ENCODE results near the gene USP31. TPM values are rescaled to one million over a fixed set of nuclear protein-coding genes. Genes with fewer than 3 reads are reported as not detected.

Gene USP31
- total RNA-seq, result 25.0 TPM
- long read RNA-seq, full-length matches to known transcripts, result 1 of 28 reads
- long read RNA-seq, partial matches to known transcripts, result 23 of 28 reads
- long read RNA-seq, other reads (novel, unspliced or antisense), result 4 of 28 reads

DNA sequence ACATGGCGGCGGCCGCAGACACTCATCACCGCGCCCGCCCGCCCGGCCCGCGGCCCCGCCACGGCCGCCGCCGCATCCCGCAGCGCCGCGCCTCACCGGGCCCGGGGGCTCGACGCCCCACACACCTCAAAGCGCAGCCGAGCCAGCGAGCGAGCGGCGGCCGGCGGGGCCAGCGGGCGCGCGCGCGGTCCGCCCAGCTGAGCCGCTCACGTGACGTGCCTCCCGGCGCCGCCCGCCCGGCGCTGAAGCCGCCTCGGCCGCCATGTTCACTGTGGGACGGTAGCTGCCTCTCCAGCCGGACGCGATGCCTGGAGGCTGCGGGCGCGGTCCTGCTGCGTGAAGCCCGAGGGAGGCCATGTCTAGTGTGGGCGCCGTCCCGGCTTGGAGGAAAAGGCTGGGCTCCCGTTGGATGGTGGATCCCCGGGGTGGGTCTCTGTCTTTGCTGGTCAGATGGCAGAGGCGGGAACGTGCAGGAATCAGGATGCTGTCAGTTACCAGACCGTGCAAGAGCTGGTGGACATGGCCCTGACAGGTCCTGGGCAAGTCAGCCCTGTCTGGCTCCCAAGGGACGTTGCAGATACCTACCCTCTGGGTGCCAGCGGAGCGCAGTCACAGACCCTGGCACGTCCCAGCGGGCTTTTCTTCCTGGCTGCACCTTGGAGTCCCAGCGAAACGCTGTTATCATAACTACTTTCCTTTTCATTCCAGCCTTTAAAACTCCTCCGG lies at the start of gene USP31:
TSS of gene USP31 (minus strand) at position 186 of the 726 bp plus-strand sequence. CDS start at position 4, 182 bp downstream.
- DNase-seq, result peak; percentile 98
- intact Hi-C loops (cut with micrococcal nuclease), result loop anchor here (10.0 kb wide), 1 partner anchor 65 kb away; no protein-coding TSS in a partner anchor

DNA sequence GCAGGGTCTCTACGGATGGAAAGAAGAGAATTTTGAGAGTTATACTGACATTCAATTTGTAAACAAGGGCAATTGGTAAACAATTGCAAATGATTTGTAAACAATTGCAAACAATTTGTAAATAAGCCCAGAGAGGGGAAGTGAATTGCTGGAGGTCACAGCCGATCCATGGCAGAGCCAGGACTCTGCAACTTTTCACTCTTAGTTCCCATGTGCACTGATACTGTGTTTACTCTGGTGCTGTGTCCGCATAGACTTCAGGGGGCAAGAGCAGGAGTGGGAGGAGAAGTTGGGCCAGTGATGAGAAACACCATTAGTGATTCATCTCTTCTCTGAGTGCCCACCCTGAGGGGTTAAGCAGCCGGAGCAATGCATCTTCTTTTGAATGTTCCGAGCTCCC lies 47.3 kb upstream of the USP31 start:
- intact Hi-C loops (cut with micrococcal nuclease), result no loop called here
- no peak for ATAC-seq

More for the DNA sequence above, at the start of gene USP31:
- peak; percentile 97 for ATAC-seq

DNA sequence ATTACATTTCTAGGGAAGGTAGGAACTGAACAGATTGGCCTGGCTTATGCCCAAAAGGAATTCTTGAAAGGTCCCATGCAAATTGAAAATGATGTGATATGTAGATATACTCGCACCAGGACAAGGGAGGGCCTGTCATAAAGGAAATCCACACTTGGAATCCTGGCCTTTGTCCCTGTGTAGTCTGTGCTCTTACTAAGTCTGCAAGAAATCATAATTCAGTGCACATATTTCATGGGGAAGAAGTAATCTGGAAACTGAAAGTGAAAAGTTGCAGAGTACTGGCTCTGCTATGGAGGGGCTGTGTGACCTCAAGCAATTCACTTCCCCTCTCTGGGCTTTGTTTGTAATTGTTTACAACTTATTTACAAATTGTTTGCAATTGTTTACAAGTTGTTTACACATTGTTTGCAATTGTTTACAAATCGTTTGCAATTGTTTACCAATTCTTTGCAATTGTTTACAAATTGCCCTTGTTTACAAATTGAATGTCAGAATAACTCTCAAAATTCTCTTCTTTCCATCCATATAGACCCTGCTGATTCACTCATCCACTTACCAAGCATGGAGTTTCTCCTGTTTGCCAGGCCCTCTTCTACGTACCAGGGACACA lies 46.2 kb upstream of the USP31 start:
- peak; percentile 71 for ATAC-seq
- DNase-seq, result no peak
- intact Hi-C loops (cut with micrococcal nuclease), result no loop called here

More for the DNA sequence above, 47.3 kb upstream of the USP31 start:
- DNase-seq, result no peak

DNA sequence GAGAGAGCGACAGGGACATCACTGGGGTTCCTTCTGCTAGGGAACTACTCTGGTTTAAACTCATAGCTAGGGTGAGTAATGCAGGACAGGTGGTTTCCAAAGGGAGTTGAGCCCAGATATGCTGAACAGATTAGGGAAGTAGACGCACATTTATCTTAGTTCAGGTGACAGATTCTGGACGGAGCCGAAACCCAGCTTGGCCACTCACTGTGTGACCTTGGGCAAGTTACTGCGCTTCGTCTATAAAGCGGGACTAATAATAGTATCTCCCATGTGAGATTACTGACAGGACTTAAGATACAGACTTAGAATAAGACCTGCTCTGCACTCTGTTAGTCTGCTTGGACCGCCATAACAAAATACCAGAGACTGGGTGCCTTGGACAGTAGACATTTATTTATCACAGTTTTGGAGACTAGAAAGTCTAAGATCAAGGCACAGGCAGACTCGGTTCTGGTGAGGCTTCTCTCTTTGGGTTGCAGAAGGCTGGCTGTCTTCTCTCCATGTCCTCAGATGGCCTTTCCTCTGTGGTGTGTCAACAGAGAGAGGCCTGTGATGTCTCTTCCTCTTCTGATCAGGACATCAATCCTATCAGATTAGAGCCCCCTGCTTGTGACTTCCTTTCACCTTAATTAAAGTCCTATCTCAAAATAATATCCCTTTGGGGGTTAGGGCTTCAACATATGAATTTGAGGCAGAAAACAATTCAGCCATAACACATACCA lies 45.4 kb upstream of the USP31 start:
- DNase-seq, result no peak
- intact Hi-C loops (cut with micrococcal nuclease), result no loop called here
- peak; percentile 73 for ATAC-seq

GRCh38 chr16:23188911-23189310 lies 39.7 kb upstream of the USP31 start:
- DNase-seq, result no peak
- no peak for ATAC-seq
- intact Hi-C loops (cut with micrococcal nuclease), result loop anchor here (10.0 kb wide), 1 partner anchor 56 kb away; no protein-coding TSS in a partner anchor

DNA sequence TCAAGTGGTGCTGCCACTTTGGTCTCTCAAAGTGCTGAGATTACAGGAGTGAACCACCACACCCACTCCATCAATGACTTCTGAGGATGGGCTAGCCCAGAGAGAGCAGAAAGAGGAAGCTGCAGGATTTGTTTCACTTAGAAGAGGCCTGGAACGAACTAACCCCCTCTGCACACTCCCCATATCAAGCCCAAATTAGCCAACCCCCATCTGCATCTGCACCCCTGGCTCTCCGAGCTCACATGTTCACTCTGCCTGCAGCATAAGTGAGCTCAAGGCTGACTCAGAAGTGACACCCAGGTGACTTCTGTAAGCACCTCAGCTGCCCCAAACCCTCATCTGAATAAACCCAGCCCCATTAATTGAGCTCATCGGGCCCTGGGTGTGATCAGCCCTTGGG lies 38.1 kb upstream of the USP31 start:
- no peak for DNase-seq
- intact Hi-C loops (cut with micrococcal nuclease), result loop anchor here (10.0 kb wide), 1 partner anchor 57 kb away; no protein-coding TSS in a partner anchor
- no peak for ATAC-seq

DNA sequence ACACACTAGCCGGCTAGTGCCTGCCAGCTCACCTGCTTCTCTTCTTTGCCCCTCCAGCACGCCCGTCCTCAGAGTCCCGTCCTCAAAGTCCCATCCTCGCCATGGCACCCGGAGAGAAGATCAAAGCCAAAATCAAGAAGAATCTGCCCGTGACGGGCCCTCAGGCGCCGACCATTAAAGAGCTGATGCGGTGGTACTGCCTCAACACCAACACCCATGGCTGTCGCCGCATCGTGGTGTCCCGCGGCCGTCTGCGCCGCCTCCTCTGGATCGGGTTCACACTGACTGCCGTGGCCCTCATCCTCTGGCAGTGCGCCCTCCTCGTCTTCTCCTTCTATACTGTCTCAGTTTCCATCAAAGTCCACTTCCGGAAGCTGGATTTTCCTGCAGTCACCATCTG lies 36.9 kb upstream of the USP31 start:
- intact Hi-C loops (cut with micrococcal nuclease), result loop anchor here (10.0 kb wide), 1 partner anchor 59 kb away; no protein-coding TSS in a partner anchor
- ATAC-seq (no peak), DNase-seq (peak; percentile 31)

DNA sequence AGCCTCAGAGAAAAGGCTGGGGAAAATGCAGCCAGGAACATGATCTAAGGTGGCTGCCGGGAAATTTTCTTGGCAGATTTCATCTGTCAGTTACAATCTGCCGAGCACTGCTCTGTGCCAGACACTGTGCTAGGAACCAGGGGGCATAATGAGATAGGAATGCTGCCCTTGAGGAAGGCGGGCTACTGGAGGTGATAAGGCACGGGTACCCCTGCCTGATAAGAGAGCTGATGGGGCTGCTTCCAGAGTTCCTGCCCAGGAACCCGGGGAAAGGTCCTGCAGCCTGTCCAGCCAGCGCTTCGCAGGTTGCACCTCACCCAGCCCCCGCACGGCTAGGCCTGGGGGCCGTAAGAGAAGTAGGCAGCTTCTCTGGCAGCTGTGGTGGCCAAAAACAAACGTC lies 36.4 kb upstream of the USP31 start:
- DNase-seq (peak; percentile 42), ATAC-seq (peak; percentile 69)
- intact Hi-C loops (cut with micrococcal nuclease), result loop anchor here (10.0 kb wide), 1 partner anchor 59 kb away; no protein-coding TSS in a partner anchor

- ATAC-seq (no peak), DNase-seq (no peak)
- intact Hi-C loops (cut with micrococcal nuclease), result loop anchor here (5.0 to 10.0 kb wide), 2 partner anchors 61 to 249 kb away; no protein-coding TSS in a partner anchor
These were observed 34.3 kb upstream of the USP31 start for GRCh38 chr16:23183543-23183862.

DNA sequence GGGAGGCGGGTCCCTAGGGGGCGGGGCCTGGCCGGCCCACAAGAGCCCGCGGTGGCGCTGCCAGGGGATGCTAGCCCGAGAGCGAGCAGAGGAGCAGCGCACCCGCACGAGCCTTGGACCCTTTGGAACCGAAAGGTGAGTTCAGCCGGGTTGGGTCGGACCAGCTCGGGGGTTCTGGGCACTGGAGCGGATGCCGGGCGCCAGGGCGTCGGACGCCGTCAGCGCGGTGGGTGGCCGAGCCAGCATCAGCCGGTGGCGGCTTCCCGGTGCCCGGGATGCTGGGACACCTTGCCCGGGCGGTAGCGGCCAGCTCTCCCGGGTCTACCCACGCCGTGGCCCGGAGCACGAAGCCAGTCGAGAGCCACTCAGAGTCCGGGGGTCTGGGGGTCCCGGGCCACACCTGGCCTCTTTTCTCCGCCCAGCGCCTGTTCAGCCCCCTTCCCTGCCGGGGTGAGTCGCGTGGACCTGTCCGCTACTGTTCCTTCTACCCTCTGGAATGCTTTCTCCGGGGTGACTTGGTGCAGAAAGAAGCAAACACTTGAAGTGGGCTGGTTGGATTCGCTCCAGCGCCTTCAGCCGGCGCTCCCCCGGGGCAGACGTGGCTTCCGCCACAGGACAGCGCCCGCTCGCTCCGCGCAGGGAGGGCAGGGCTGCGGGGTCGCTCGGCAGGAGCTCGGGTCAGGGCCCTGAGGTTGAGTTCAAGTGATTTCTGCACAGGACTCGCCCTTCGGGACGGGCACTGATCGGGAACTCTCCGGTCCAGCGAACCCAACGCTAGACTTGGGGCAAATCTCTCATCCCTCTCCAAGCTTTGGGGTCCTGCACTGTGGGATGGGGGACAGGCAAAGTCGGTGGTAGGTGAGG lies 33.7 kb upstream of the USP31 start, which contains the start of gene SCNN1G:
TSS of gene SCNN1G (plus strand) at position 67 of the 864 bp plus-strand sequence. CDS start 3,527 bp downstream, outside the sequence.
- peak; percentile 38 for DNase-seq
- peak; percentile 29 for ATAC-seq
- intact Hi-C loops (cut with micrococcal nuclease), result loop anchor here (5.0 to 10.0 kb wide), 2 partner anchors 62 to 249 kb away; no protein-coding TSS in a partner anchor

DNA sequence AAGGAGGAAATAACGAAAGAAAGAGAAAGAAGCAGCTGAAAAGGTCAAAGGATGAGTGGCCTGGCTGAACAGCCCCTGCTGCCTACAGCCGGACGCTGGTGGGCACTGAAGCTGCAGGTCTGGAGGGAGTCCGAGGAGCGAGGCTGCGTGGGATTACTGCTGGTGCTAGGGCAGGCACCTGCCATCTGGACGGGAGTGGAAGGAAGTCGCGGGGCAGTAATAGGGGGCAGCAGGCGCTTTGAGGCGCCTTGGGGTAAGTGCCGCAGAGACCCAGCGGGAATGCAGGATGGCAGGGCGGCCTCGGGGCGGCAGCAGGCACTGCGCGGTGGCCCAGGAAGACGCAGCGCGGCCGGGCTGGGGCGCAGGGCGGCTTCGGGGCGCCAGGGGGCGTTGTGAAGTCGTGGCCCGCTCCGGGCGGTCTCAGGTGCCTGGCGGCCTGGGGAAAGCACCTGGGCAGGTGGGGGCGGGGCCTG lies 33.0 kb upstream of the USP31 start:
- DNase-seq (peak; percentile 86), ATAC-seq (peak; percentile 95)

GRCh38 chr16:23181506-23181905 lies 32.3 kb upstream of the USP31 start:
- peak; percentile 44 for ATAC-seq
- no peak for DNase-seq
- intact Hi-C loops (cut with micrococcal nuclease), result loop anchor here (5.0 to 10.0 kb wide), 2 partner anchors 63 to 251 kb away; no protein-coding TSS in a partner anchor

More for the DNA sequence above, 33.0 kb upstream of the USP31 start:
- intact Hi-C loops (cut with micrococcal nuclease), result loop anchor here (5.0 to 10.0 kb wide), 2 partner anchors 63 to 250 kb away; no protein-coding TSS in a partner anchor

- ATAC-seq (no peak), DNase-seq (no peak)
- intact Hi-C loops (cut with micrococcal nuclease), result no loop called here
These were observed 26.4 kb upstream of the USP31 start for GRCh38 chr16:23175651-23176050.

- intact Hi-C loops (cut with micrococcal nuclease), result no loop called here
- ATAC-seq, result no peak
- DNase-seq, result no peak
These were observed 25.4 kb upstream of the USP31 start for GRCh38 chr16:23174622-23175021.

- DNase-seq (no peak), ATAC-seq (no peak)
- intact Hi-C loops (cut with micrococcal nuclease), result no loop called here
These were observed 23.7 kb upstream of the USP31 start for GRCh38 chr16:23172994-23173393.

DNA sequence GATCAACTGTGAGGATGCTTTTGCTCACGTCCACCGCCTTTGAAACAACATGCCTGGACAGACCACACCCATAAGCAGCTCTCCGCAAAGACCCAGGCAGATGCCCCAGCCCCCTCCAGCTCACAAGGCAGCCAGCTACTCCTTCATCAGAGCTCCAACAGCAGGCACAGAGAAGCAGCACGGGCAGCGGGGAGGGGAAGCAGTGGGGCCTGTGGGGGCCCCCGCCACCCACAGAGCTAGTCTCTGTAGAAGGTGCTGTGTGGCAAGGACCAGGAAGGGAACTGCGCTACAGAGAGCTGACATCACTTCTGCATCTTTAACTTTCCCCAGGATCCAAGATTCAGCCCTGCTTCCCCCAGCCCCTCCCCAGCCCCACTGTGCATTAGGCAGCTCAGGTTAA lies 23.3 kb upstream of the USP31 start:
- no peak for DNase-seq
- intact Hi-C loops (cut with micrococcal nuclease), result no loop called here
- no peak for ATAC-seq

GRCh38 chr16:23164736-23165135 lies 15.5 kb upstream of the USP31 start:
- intact Hi-C loops (cut with micrococcal nuclease), result no loop called here
- ATAC-seq (no peak), DNase-seq (no peak)

- ATAC-seq (no peak), DNase-seq (no peak)
- intact Hi-C loops (cut with micrococcal nuclease), result no loop called here
These were observed 14.7 kb upstream of the USP31 start for GRCh38 chr16:23163921-23164320.

All from left ventricle myocardium superior (tissue), 1 donor.